ENCODE measurements around the gene MTIF3.

Gene MTIF3

DNA sequence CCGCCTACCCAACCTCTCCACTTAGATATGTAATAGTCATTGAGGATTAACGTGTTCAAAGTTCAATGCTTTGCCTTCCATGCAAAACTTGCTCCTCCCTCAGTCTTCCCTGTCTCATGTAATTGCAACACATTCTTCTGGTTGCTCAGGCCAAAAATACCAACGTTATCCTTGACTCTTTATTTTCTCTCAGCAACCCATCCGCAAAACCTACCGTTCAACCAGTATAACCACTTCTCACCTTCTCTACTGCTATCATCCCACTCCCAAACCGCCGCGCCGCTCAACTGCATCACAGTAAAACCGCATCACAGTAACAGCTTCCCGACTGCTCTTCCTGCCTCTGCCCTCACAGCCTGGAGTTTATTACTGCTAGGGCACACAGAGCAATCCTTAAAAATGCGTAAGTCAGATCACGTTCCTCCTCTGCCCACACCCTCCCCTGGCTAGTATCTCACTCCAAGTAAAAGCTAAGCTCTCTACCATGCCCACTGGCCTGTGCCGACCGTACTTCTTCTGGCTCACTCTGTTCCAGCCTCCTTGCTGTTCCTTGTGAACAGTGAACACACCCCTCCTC lies 8.2 kb downstream of the MTIF3 start:
- no peak for TF ChIP-seq CTCF (conservative IDR thresholded peaks at IDR 0.05; ENCODE audit: low read depth, low read length)
- H3K4me3 ChIP-seq (ENCODE audit: low read length), result no peak overlapping the region
- DNase-seq (ENCODE audit: low read depth), result no peak

- no peak for TF ChIP-seq CTCF (conservative IDR thresholded peaks at IDR 0.05; ENCODE audit: low read depth, low read length)
- DNase-seq (ENCODE audit: low read depth), result no peak
- H3K4me3 ChIP-seq (ENCODE audit: low read length), result no peak overlapping the region
These were observed 10.0 kb downstream of the MTIF3 start for GRCh38 chr13:27440408-27440807.

DNA sequence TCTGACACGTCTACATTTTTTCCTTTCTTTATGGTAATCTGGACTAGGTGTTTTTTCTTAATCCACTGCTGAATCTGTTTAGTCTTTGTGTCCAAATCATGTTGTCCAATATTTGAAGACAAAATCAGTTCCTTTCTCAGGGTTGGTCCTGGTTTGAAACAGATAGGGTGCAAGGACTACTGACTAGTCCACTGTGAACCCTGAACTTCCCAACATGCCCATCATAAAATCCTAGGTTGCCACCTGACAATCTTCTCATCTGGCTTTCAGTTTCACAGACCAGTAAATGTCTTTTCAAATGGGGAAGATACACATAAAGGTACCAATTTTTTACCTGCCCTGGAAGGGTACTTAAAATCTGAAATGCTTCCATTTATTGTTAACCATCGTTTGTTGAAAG lies 13.2 kb downstream of the MTIF3 start:
- DNase-seq (ENCODE audit: low read depth), result no peak
- no peak overlapping the region for H3K4me3 ChIP-seq (ENCODE audit: low read length)
- no peak for TF ChIP-seq CTCF (conservative IDR thresholded peaks at IDR 0.05; ENCODE audit: low read depth, low read length)

DNA sequence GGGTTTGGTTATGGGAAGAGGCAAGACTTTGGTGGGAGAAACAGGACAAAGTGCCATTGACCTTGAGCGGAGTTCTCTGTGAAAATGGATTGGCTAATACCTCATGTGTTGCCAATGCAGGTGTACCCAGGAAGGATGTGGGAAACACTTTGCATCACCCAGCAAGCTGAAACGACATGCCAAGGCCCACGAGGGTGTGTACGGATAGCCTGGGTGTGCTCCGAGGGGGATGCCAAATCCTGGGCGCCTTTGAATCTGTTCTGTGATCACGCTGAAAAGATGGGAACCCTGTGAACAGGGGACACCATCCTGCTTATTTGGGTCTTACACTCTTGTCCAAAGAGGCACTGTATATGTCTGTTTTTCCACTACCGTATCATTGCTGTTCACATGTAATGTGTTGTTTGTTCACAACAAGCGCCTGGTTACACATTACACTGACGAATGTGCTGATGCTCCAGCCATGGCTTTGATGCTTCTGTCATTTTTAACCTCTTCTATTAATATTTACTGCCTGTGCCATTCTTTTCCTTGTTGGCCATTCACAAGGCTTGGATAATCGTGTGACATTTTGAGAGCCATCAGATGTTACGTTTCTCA lies 17.7 kb downstream of the MTIF3 start:
- DNase-seq (ENCODE audit: low read depth), result no peak
- no peak for TF ChIP-seq CTCF (conservative IDR thresholded peaks at IDR 0.05; ENCODE audit: low read depth, low read length)
- no peak overlapping the region for H3K4me3 ChIP-seq (ENCODE audit: low read length)

DNA sequence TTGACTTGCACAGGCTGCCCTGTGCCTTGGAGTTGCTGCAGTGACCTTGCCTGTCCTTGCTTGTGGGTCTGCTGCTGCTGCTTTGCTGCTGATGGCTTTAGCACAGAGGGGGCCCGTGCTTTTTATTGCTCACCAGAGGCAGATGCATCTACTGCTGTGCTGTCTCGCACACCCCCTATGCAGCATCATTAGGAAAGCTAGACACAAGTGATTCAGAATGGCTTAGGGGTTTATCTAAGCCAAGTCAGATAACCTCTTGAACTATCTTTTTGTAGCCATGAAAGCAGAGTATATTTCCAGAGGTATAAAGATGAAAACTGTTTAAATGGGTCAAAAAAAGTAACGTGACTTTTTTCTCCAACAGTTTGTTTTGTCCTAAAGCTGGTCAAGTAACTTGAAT lies 18.2 kb downstream of the MTIF3 start:
- DNase-seq (ENCODE audit: low read depth), result no peak
- H3K4me3 ChIP-seq (ENCODE audit: low read length), result no peak overlapping the region
- no peak for TF ChIP-seq CTCF (conservative IDR thresholded peaks at IDR 0.05; ENCODE audit: low read depth, low read length)

- no peak for TF ChIP-seq CTCF (conservative IDR thresholded peaks at IDR 0.05; ENCODE audit: low read depth, low read length)
- H3K4me3 ChIP-seq (ENCODE audit: low read length), result no peak overlapping the region
- no peak for DNase-seq (ENCODE audit: low read depth)
These were observed 22.2 kb downstream of the MTIF3 start for GRCh38 chr13:27428160-27428559.

GRCh38 chr13:27427641-27428040 lies 22.7 kb downstream of the MTIF3 start:
- no peak for TF ChIP-seq CTCF (conservative IDR thresholded peaks at IDR 0.05; ENCODE audit: low read depth, low read length)
- H3K4me3 ChIP-seq (ENCODE audit: low read length), result no peak overlapping the region

More at GRCh38 chr13:27427641-27428040, 22.7 kb downstream of the MTIF3 start:
- DNase-seq (ENCODE audit: low read depth), result no peak

Measured in retinal pigment epithelial cell (primary cell).